Astrocyte of the spinal cord (primary cell): ENCODE results near the gene ZGRF1.

Experiments
- DNase-seq: peaks from one replicate; pipeline ENCODE4 v3.0.0; 2011; ENCODE audit warnings: low read depth, low spot score
- H3K4me3 ChIP-seq: 2 replicates; pipeline ENCODE4 v1.5.1; 2011; ENCODE audit warnings: low read depth, mild to moderate bottlenecking, low read length, moderate library complexity
- CTCF ChIP-seq: IDR thresholded peaks from 2 replicates; pipeline ENCODE4 v1.5.1; 2012; ENCODE audit warnings: low read depth, mild to moderate bottlenecking, low read length, inconsistent platforms
- in situ Hi-C: cut with HindIII; loops from 2 replicates; pipeline ENCODE4 v1.10.0; 2017; ENCODE audit warnings: low sequenced_read_pairs

ZGRF1 gene

GRCh38 chr4:112521123-112522023 is 115.3 kb downstream of the ZGRF1 start:
- in situ Hi-C loops, result no loop called here
- DNase-seq, result no peak
- no peak for TF ChIP-seq CTCF
- H3K4me3 ChIP-seq, result no peak overlapping the region

DNA sequence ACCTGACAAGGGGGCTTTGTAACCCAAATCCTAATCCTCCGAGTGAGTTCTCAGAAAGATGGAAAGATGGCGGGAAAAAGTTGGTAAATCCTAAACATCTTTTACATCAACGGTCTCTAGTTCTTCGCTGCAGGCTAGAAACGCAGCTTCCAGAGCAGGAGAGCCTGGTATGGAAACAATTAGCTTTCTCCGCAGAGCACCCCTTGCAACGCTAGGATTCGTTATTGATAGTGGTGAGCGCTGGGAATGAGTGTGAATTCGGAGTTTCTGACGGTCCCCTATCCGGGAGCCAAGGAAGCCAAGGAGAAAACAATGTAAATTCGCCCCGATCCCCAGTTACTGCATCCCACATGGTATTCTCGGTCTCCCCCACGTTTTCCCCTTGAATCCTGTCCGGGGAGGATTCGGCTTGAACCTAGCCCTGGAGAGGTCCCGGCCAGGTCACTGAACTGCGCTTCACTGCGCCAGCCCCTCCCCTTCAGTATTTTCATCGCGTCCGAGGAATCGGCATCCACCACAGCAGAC is 116.0 kb downstream of the ZGRF1 start:
- in situ Hi-C loops, result no loop called here
- no peak for TF ChIP-seq CTCF
- no peak for DNase-seq
- H3K4me3 ChIP-seq, result no peak overlapping the region

GRCh38 chr4:112519689-112520597 is 116.8 kb downstream of the ZGRF1 start:
- no peak for DNase-seq
- H3K4me3 ChIP-seq, result no peak overlapping the region
- in situ Hi-C loops, result no loop called here
- no peak for TF ChIP-seq CTCF

DNA sequence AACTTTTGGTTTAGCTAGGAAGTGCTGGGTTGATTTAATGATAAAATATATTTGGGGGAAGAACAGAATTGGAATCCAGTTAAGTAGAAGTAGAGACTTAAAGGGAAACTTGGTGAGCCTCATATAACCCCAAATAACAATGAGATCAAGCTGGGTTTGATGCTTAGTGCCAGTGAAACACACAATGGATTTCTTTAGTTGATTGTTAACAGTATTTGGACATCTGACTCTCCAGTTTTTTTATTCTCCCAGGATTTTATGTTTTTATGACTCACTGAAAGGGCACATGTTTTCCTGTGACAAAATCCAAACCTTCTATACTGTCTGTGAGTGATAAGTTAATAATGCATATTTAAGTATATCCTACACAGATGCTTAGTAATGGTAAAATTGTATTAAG is 118.0 kb downstream of the ZGRF1 start:
- H3K4me3 ChIP-seq, result no peak overlapping the region
- TF ChIP-seq CTCF, result no peak
- in situ Hi-C loops, result no loop called here

DNA sequence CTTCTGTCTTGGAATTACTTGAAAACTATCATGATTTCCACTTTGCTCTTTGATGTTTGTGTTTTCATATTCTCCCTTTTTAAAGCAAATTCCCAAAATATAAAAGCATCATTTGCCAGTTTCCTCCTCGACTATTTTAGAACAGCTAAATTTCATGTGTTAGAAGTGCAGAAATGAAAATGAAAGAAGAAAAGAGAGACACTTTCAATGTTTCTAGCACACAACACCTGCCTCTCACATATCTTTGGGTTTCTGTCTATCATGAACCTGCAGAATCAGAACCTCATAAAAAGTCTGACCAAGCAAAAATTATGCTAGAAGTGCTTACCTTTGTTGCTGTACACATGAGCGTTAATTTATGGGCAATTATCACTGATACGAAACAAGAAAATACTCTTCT is 118.8 kb downstream of the ZGRF1 start:
- TF ChIP-seq CTCF, result no peak
- DNase-seq, result no peak
- in situ Hi-C loops, result no loop called here
- no peak overlapping the region for H3K4me3 ChIP-seq

More for the DNA sequence above, 118.0 kb downstream of the ZGRF1 start:
- no peak for DNase-seq

DNA sequence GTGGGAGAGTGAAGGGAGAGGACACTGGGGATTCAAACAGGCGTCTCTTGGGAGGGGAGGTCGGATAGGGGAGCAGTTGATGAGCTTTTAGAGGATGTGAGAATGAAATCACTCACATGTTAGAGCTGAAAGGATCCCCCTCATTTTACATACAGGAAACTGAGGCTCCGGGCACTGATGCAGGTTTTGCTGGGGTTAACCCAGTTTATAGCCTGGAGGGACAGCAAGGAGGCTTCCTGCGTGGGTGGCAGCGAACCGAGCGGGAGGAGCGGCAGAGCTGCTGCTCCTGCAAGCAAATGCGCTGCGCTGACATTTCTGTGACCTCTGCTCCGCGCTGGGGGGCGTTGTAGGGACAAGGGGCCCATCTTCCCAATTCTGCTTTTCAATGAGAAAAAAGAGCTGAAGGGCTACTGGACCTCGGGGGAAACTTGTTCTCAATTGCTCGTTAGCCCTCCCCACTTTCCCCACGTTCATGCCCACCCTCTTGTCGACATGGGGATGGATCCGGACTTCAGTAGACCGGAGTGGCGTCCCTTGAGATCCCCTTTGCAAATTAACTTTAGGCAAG is 119.6 kb downstream of the ZGRF1 start:
- in situ Hi-C loops, result no loop called here
- H3K4me3 ChIP-seq, result no peak overlapping the region
- no peak for TF ChIP-seq CTCF
- DNase-seq, result no peak
